CD4-positive, alpha-beta memory T cell (primary cell): ENCODE data around the gene FMN1. TPM values are rescaled to one million over a fixed set of nuclear protein-coding genes. Genes with fewer than 3 reads are reported as not detected.

Experiments
- CTCF ChIA-PET: fragments of 350-600 bp; sonication (Branson Sonifier 250); formaldehyde crosslinking; loops from one replicate; lab custom pipeline; 2021; ENCODE audit warnings: inconsistent platforms; ENCODE audit not compliant: partially characterized antibody; lab: Charles Lee
- POLR2A ChIA-PET: fragments of 350-600 bp; sonication (Branson Sonifier 250); formaldehyde crosslinking; loops from one replicate; lab custom pipeline; 2021; ENCODE audit not compliant: partially characterized antibody; lab: Charles Lee
- DNase-seq, 5 donors: peaks; one replicate each; pipeline versions ENCODE4 v3.0.0 to v3.0.0-alpha.2; 2020 to 2022; ENCODE audit warnings: mixed read lengths in 1 of 5
- H3K27ac ChIP-seq: one replicate; pipeline ENCODE4 v1.7.0; 2013; ENCODE audit warnings: low read depth, low read length
- H3K27me3 ChIP-seq: 2 replicates; pipeline ENCODE4 v1.7.0; 2013; ENCODE audit warnings: mild to moderate bottlenecking, low read length, moderate library complexity; ENCODE audit not compliant: insufficient read depth
- H3K36me3 ChIP-seq: 2 replicates; pipeline ENCODE4 v1.7.0; 2013; ENCODE audit warnings: mild to moderate bottlenecking, low read length, moderate library complexity; ENCODE audit not compliant: insufficient read depth
- H3K4me1 ChIP-seq: 2 replicates; pipeline ENCODE4 v1.7.0; 2013; ENCODE audit warnings: mild to moderate bottlenecking, low read length, moderate library complexity; ENCODE audit not compliant: insufficient read depth
- H3K4me3 ChIP-seq, 2 donors: one replicate each; pipeline ENCODE4 v1.7.0; 2013; ENCODE audit warnings: low read length in 2 of 2, mild to moderate bottlenecking in 1 of 2
- H3K9me3 ChIP-seq, 2 donors: one replicate each; pipeline ENCODE4 v1.7.0; 2013; ENCODE audit warnings: low read length in 2 of 2, control low read depth in 1 of 2; ENCODE audit not compliant: control insufficient read depth in 1 of 2
- H3K27ac Mint-ChIP-seq, 7 donors: one replicate each; pipeline ENCODE4 v1.8.0; 2020 to 2021; ENCODE audit warnings: mixed read lengths in 7 of 7, mild to moderate bottlenecking in 6 of 7, inconsistent platforms in 3 of 7, moderate library complexity in 3 of 7
- H3K27me3 Mint-ChIP-seq, 2 donors: one replicate each; pipeline ENCODE4 v1.8.0; 2020 to 2021; ENCODE audit warnings: mixed read lengths in 2 of 2
- H3K36me3 Mint-ChIP-seq, 2 donors: one replicate each; pipeline ENCODE4 v1.8.0; 2020 to 2021; ENCODE audit warnings: mixed read lengths in 2 of 2, inconsistent platforms in 1 of 2, mild to moderate bottlenecking in 1 of 2
- H3K4me1 Mint-ChIP-seq, 4 donors: one replicate each; pipeline ENCODE4 v1.8.0; 2020 to 2021; ENCODE audit warnings: mixed read lengths in 4 of 4, mild to moderate bottlenecking in 1 of 4
- H3K4me3 Mint-ChIP-seq, 8 donors: one replicate each; pipeline ENCODE4 v1.8.0; 2020 to 2021; ENCODE audit warnings: mixed read lengths in 8 of 8, mild to moderate bottlenecking in 7 of 8, moderate library complexity in 6 of 8, inconsistent platforms in 3 of 8
- H3K9me3 Mint-ChIP-seq, 8 donors: one replicate each; pipeline ENCODE4 v1.8.0; 2020 to 2021; ENCODE audit warnings: mixed read lengths in 8 of 8, mild to moderate bottlenecking in 5 of 8, inconsistent platforms in 3 of 8, moderate library complexity in 1 of 8
- intact Hi-C: fragments of 100-400 bp; cut with micrococcal nuclease; formaldehyde crosslinking; loops from one replicate; pipeline ENCODE4 v1.15.1; 2023
- polyA plus RNA-seq, 2 donors: library from polyadenylated mRNA; unstranded; fragments of 300-500 nt; fragmentation: Illumina TruSeq; gene quantifications; one replicate each; pipeline ENCODE4 v1.2.3, GENCODE V29; 2021
- total RNA-seq, 2 experiments: library from RNA; stranded (reverse); gene quantifications; one replicate each; pipeline ENCODE4 v1.2.3, GENCODE V29; 2021

Gene FMN1
- total and polyA plus RNA-seq, 4 experiments from 2014 or later: 0.02 to 0.84 (median 0.38) TPM

DNA sequence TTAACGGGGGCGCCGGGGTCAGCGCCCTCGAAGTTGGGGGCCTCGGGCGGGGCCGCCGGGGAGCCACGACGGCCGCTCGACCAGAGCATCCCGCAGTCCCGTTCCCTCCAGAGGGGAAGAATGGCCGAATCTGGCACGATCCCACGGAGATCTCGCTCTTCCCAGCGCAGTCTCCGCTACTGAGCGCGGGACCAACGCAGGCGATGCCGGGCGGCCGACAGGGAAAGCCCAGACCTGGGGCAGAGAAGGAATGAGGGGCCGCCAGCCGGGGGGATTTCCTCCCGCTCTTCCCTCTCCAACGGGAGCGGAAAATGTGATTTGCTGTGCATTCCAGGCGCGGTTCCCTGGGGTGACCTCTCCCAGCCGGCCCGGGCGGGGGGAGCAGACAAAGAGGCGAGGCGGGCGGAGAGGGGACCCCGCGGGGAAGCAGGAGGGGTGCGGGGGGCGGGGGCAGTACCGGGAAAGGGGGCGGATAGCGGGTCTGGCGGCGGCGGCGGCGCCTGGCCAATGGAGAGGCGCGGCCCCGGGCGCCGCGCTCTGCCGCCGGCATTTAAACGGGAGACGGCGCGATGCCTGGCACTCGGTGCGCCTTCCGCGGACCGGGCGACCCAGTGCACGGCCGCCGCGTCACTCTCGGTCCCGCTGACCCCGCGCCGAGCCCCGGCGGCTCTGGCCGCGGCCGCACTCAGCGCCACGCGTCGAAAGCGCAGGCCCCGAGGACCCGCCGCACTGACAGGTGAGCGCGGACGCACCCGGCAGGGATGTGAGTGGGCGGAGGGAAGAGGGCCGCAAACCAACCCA is 476.9 kb downstream of the FMN1 start, which contains the start of gene GREM1:
Gene GREM1, plus strand, starts transcription at position 579 of the 801 bp plus-strand sequence. CDS start 12,687 bp downstream, outside the sequence.
- Histone ChIP-seq H3K27ac (no peak within 1 kb of the TSS), H3K4me1 (peaks cover 9% of the 10 kb centered on the region), H3K4me3 (no peak within 1 kb of the TSS), H3K36me3 (no peaks in the 10 kb centered on the region), H3K27me3 (peaks cover 6% of the 10 kb centered on the region), H3K9me3 (no peaks in the 10 kb centered on the region)
- Mint-ChIP-seq H3K4me3 (peak within 1 kb of the TSS in 5 of 8 donors; percentile 17 to 79 (median 70)), H3K9me3 (peaks cover 0 to 5% (median 0%) of the 10 kb centered on the region in 8 donors), H3K27ac (peak within 1 kb of the TSS in 1 of 7 donors; percentile 43), H3K27me3 (peaks cover 38 to 56% of the 10 kb centered on the region in 2 donors), H3K4me1 (peaks cover 8 to 29% (median 12%) of the 10 kb centered on the region in 4 donors), H3K36me3 (no peaks in the 10 kb centered on the region)
- intact Hi-C loops: no loop called here
- POLR2A ChIA-PET: no interaction called here
- CTCF ChIA-PET: no interaction called here
- no peak for DNase-seq

DNA sequence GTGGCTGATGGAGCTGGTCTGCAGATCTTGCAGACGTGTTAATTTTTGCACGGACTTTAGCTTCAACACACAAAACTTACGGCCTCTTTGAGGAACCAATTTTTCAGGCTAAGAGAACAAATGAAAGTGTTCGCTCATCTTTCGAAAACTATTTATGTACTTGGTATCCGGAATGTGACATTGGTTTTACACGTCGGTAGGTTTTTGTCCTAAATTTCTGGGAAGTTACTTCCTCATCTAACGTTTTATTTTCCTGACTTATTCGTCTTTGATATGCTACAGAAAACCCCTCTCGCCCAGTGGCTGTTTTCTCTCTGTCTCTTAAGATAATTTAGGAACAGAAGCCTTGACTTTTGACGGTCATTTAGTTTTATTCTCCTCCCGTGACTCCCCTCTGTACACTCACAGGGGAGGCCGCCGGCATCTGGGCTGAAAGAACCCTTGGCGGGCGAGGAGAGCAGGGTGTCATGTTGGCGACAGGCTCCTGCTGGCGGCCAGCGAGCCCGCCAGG is 477.5 kb downstream of the FMN1 start:
- no peaks in the 10 kb centered on the region for H3K36me3 ChIP-seq
- H3K9me3 ChIP-seq: no peaks in the 10 kb centered on the region
- CTCF ChIA-PET: no interaction called here
- POLR2A ChIA-PET: no interaction called here
- Mint-ChIP-seq H3K36me3 (no peaks in the 10 kb centered on the region), H3K9me3 (peaks cover 0 to 5% (median 0%) of the 10 kb centered on the region in 8 donors), H3K4me3 (peak overlapping the region in 5 of 8 donors; percentile 4 to 79 (median 58)), H3K27ac (peak overlapping the region in 1 of 7 donors; percentile 43), H3K27me3 (peaks cover 35 to 54% of the 10 kb centered on the region in 2 donors), H3K4me1 (peaks cover 8 to 29% (median 12%) of the 10 kb centered on the region in 4 donors)
- peaks cover 6% of the 10 kb centered on the region for H3K27me3 ChIP-seq
- DNase-seq: no peak
- no peak overlapping the region for H3K27ac ChIP-seq
- H3K4me3 ChIP-seq: no peak overlapping the region
- peaks cover 9% of the 10 kb centered on the region for H3K4me1 ChIP-seq
- intact Hi-C loops: no loop called here

DNA sequence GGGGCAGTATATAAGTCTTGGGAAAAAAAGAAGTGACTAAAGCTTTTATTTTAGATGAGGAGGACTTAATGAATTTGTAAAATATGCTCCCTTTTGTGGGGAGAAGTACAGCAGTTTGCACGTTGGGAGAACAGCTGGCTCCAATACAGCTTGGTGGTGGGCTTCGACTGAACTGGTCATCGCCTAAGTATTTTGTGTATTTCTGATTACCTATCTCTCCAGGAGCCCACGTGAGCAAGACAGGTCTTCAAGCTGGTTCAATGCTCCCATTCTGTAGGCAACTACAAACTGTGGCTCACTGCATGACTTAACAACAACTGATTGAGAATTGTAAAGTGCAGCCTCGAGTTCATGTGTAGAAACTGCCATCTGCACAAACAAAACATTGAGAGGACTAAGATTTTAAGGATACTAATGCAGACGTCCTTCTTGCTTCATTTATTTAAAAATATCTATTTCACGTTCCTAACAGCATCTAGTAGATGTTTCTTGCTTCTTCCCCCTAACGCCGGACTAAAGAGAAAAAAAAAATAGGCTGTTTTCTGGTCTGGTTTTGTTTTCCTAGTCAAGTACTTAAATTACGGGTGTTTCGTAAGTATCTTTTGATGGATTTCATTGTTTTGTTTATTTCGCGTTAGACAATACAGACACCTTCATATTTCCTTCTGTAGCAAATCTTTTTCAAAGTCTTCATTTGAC is 478.1 kb downstream of the FMN1 start:
- DNase-seq: no peak
- Mint-ChIP-seq H3K4me1 (peaks cover 8 to 29% (median 12%) of the 10 kb centered on the region in 4 donors), H3K4me3 (peak overlapping the region in 5 of 8 donors; percentile 4 to 79 (median 58)), H3K9me3 (peaks cover 0 to 5% (median 0%) of the 10 kb centered on the region in 8 donors), H3K27me3 (peaks cover 35 to 54% of the 10 kb centered on the region in 2 donors), H3K27ac (no peak overlapping the region), H3K36me3 (no peaks in the 10 kb centered on the region)
- peaks cover 6% of the 10 kb centered on the region for H3K27me3 ChIP-seq
- no peak overlapping the region for H3K27ac ChIP-seq
- H3K4me3 ChIP-seq: no peak overlapping the region
- H3K36me3 ChIP-seq: no peaks in the 10 kb centered on the region
- POLR2A ChIA-PET: no interaction called here
- H3K4me1 ChIP-seq: peaks cover 9% of the 10 kb centered on the region
- H3K9me3 ChIP-seq: no peaks in the 10 kb centered on the region
- CTCF ChIA-PET: no interaction called here
- intact Hi-C loops: no loop called here

Other genes starting within 250 kb of the FMN1 start
- gene RYR3, start 116.3 kb upstream of the FMN1 start, total RNA-seq: not detected
- gene RYR3, start 116.3 kb upstream of the FMN1 start, polyA plus RNA-seq: under 1 TPM in 1 of 2 donors, not detected in 1; 0.11 TPM